ENCODE data around the gene FNBP1L. TPM values are rescaled to one million over a fixed set of nuclear protein-coding genes. Genes with fewer than 3 reads are reported as not detected.

FNBP1L gene
- total and polyA plus RNA-seq, 3 donors from 2014 or later: 21.9 to 54.4 (median 46.5) TPM

GRCh38 chr1:93584261-93585003, 136.5 kb downstream of the FNBP1L start:
- 51 to 59% methylated on average over 9 of the region's 9 CpGs for WGBS, 2 donors
- Histone ChIP-seq H3K4me3 (no peak overlapping the region), H3K27ac (peak overlapping the region; percentile 31 to 47)

DNA sequence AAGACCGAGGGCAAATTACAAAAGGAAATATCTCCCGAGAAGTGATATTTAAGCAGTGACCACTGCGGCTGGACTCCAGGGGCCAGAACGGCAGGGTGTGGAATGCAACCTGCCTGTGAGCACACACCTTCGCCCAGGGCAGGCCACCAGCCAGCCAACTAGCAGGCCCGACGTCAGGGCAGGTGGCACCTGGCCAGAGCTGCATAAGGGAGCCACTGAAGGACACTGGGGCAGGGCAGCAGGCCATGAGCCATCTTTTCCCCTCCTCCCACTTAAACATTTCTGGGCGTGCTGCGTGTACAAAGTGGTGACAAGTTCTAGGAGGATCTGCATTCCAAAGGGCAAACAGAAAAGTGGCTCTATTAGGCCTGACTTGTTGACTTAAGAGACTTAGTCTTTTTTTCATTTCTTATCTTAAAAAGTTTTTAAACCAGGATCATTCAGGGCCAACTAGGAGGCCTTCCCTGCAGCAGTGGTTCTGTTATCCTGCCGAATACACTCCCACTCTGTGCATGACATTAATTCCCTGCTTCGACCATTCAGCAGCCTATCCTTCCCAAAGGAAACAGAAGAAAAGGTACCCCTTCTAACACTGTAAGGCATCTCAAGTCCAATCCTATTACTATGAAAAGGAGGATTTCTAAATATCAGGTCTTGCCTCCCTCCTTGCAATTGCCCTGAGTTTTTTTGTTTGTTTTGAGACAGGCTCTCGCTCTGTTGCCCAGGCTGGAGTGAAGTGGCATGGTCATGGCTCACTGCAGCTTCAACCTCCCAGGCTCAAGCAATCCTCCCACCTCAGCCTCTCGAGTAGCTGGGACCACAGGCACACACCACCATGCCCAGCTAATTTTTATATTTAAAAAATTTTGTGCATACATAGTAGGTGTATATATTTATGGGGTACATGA, 137.4 kb downstream of the FNBP1L start:
- peak; percentile 91 for DNase-seq
- peaks cover 16% of the 10 kb centered on the region for H3K4me1 ChIP-seq
- H3K4me3 ChIP-seq: no peak overlapping the region
- H3K36me3 ChIP-seq (ENCODE audit: low read depth, missing control alignments): no peaks in the 10 kb centered on the region
- H3K27ac ChIP-seq: peak overlapping the region; percentile 31 to 47
- 57 to 58% methylated on average over 13 of the region's 13 CpGs for WGBS, 2 donors
- intact Hi-C loops (cut with DNase I; ENCODE audit: low total_unique reads): no loop called here
- TF ChIP-seq, protein P1, sequence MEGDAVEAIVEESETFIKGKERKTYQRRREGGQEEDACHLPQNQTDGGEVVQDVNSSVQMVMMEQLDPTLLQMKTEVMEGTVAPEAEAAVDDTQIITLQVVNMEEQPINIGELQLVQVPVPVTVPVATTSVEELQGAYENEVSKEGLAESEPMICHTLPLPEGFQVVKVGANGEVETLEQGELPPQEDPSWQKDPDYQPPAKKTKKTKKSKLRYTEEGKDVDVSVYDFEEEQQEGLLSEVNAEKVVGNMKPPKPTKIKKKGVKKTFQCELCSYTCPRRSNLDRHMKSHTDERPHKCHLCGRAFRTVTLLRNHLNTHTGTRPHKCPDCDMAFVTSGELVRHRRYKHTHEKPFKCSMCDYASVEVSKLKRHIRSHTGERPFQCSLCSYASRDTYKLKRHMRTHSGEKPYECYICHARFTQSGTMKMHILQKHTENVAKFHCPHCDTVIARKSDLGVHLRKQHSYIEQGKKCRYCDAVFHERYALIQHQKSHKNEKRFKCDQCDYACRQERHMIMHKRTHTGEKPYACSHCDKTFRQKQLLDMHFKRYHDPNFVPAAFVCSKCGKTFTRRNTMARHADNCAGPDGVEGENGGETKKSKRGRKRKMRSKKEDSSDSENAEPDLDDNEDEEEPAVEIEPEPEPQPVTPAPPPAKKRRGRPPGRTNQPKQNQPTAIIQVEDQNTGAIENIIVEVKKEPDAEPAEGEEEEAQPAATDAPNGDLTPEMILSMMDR (IDR thresholded peaks at IDR 0.05): no peak
- no peak for TF ChIP-seq POLR2A (IDR thresholded peaks at IDR 0.05)
- no peaks in the 10 kb centered on the region for H3K9me3 ChIP-seq
- H3K27me3 ChIP-seq: no peaks in the 10 kb centered on the region

More at GRCh38 chr1:93584261-93585003, 136.5 kb downstream of the FNBP1L start:
- TF ChIP-seq, protein P1 (IDR thresholded peaks at IDR 0.05): peak in 1 of 3 experiments; percentile 35
- no peak for TF ChIP-seq POLR2A (IDR thresholded peaks at IDR 0.05)
- Histone ChIP-seq H3K36me3 (ENCODE audit: low read depth, missing control alignments) (no peaks in the 10 kb centered on the region), H3K27me3 (no peaks in the 10 kb centered on the region), H3K9me3 (no peaks in the 10 kb centered on the region), H3K4me1 (peaks cover 16% of the 10 kb centered on the region)
- DNase-seq: no peak
- intact Hi-C loops (cut with DNase I; ENCODE audit: low total_unique reads): no loop called here

- no peak for TF ChIP-seq POLR2A (IDR thresholded peaks at IDR 0.05)
- TF ChIP-seq, protein P1 (IDR thresholded peaks at IDR 0.05): no peak
- Histone ChIP-seq H3K27me3 (no peaks in the 10 kb centered on the region), H3K4me3 (no peak overlapping the region), H3K36me3 (ENCODE audit: low read depth, missing control alignments) (no peaks in the 10 kb centered on the region), H3K9me3 (no peaks in the 10 kb centered on the region), H3K27ac (no peak overlapping the region), H3K4me1 (peaks cover 16% of the 10 kb centered on the region)
- no peak for DNase-seq
- WGBS, 2 donors: 92 to 98% methylated on average over 5 of the region's 5 CpGs
- intact Hi-C loops (cut with DNase I; ENCODE audit: low total_unique reads): no loop called here
Observed at GRCh38 chr1:93587354-93587753, 139.4 kb downstream of the FNBP1L start.

DNA sequence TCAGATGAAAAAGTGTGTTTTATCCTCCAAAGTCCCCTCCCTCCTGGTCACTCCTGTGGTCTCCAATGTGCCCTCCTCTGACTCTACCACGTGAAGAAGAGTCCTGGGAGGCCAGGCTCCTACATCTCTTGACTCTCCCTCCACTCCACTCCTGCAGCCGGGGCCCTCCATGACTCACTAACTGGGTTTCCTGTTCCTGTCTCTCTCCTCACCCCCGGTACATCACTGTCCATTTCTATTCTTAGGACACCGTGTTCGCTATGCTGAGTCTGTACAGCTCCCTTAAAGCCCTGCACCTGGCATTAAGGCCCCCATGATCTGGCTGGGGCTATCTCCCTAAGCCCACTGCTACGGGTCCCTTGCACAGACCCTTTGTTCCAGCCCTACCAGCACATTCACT, 140.3 kb downstream of the FNBP1L start:
- Histone ChIP-seq H3K4me1 (peaks cover 16% of the 10 kb centered on the region), H3K27ac (no peak overlapping the region), H3K36me3 (ENCODE audit: low read depth, missing control alignments) (no peaks in the 10 kb centered on the region), H3K27me3 (no peaks in the 10 kb centered on the region), H3K9me3 (no peaks in the 10 kb centered on the region), H3K4me3 (no peak overlapping the region)
- intact Hi-C loops (cut with DNase I; ENCODE audit: low total_unique reads): no loop called here
- TF ChIP-seq, protein P1 (IDR thresholded peaks at IDR 0.05): no peak
- TF ChIP-seq POLR2A (IDR thresholded peaks at IDR 0.05): no peak
- 85 to 86% methylated on average over 6 of the region's 6 CpGs for WGBS, 2 donors
- DNase-seq: no peak

Measured in testis (tissue), 3 donors.